Measurements from ENCODE around the gene MC2R.

MC2R gene

GRCh38 chr18:13915391-13915790 is at the start of gene MC2R:
TSS of gene MC2R (minus strand) at chr18:13915536. CDS start at chr18:13885518, 30,018 bp downstream.
- no peak for DNase-seq

- no peak for DNase-seq
Observed at GRCh38 chr18:13945811-13946210, 30.5 kb upstream of the MC2R start.

GRCh38 chr18:13943338-13943737 is 28.0 kb upstream of the MC2R start:
- DNase-seq = no peak

GRCh38 chr18:13940326-13940725 is 25.0 kb upstream of the MC2R start:
- no peak for DNase-seq

- DNase-seq = no peak
Observed at GRCh38 chr18:13934676-13935075, 19.3 kb upstream of the MC2R start.

GRCh38 chr18:13934058-13934457 is 18.7 kb upstream of the MC2R start:
- DNase-seq = no peak

GRCh38 chr18:13932285-13933025 is 17.1 kb upstream of the MC2R start:
- no peak for DNase-seq

- DNase-seq = no peak
Observed at GRCh38 chr18:13930964-13931363, 15.6 kb upstream of the MC2R start.

GRCh38 chr18:13923221-13923620 is 7.9 kb upstream of the MC2R start:
- DNase-seq = no peak

- no peak for DNase-seq
Observed at GRCh38 chr18:13918898-13919297, 3.6 kb upstream of the MC2R start.

GRCh38 chr18:13917401-13917800 is 2.1 kb upstream of the MC2R start:
- DNase-seq = no peak

- DNase-seq = no peak
Observed at GRCh38 chr18:13916559-13916958, 1.2 kb upstream of the MC2R start.

GRCh38 chr18:13915995-13916431 is 677 bp upstream of the MC2R start:
- no peak for DNase-seq

GRCh38 chr18:13914756-13915155 is 580 bp downstream of the MC2R start:
- DNase-seq = no peak

GRCh38 chr18:13914170-13914569 is 1.2 kb downstream of the MC2R start:
- DNase-seq = no peak

- no peak for DNase-seq
Observed at GRCh38 chr18:13913205-13913604, 2.1 kb downstream of the MC2R start.

GRCh38 chr18:13912601-13913000 is 2.7 kb downstream of the MC2R start:
- DNase-seq = no peak

- no peak for DNase-seq
Observed at GRCh38 chr18:13910986-13911385, 4.3 kb downstream of the MC2R start.

- no peak for DNase-seq
Observed at GRCh38 chr18:13910501-13910900, 4.8 kb downstream of the MC2R start.

- DNase-seq = no peak
Observed at GRCh38 chr18:13909141-13909940, 6.0 kb downstream of the MC2R start.

GRCh38 chr18:13900633-13901032 is 14.7 kb downstream of the MC2R start:
- DNase-seq = no peak

GRCh38 chr18:13895505-13896033 is 19.8 kb downstream of the MC2R start:
- no peak for DNase-seq

GRCh38 chr18:13894531-13894930 is 20.8 kb downstream of the MC2R start:
- no peak for DNase-seq

- no peak for DNase-seq
Observed at GRCh38 chr18:13893418-13893760, 21.9 kb downstream of the MC2R start.
